NCI-H510A (cell line): ENCODE data around the gene CBFB.
A peak's percentile ranks its signal among the peaks of the same experiment; 100 is the strongest.
"Not testable (repeated sequence)": the region's sequence is repeated elsewhere in the genome, so short reads cannot be mapped to it uniquely, and the experiment has no call there.

Source experiments
- DNase-seq: peaks from one replicate; lab custom pipeline; 2025; lab: John Stamatoyannopoulos, UW

CBFB gene

GRCh38 chr16:67028696-67029253 is at the start of gene CBFB:
Gene CBFB, plus strand, starts transcription at chr16:67029149. Its CDS starts 259 bp downstream, at chr16:67029408.
- DNase-seq, result peak; percentile 36

DNA sequence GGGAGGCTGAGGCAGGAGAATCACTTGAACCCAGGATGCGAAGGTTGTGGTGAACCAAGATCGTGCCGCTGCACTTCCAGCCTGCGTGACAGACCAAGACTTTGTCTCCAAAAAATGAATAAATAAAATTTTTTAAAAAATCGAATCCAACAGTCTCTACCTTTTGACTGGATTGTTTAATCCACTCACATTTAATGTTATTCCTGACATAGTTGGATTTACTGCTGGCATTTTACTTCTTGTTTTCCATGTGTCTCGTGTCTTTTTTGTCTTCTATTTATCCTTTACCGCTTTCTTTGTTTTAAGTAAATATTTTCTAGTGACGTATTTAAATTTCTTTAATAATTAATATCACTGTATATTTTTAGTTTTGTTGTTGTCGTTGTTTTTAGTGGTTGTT is 45.9 kb upstream of the CBFB start:
- DNase-seq, result no peak

DNA sequence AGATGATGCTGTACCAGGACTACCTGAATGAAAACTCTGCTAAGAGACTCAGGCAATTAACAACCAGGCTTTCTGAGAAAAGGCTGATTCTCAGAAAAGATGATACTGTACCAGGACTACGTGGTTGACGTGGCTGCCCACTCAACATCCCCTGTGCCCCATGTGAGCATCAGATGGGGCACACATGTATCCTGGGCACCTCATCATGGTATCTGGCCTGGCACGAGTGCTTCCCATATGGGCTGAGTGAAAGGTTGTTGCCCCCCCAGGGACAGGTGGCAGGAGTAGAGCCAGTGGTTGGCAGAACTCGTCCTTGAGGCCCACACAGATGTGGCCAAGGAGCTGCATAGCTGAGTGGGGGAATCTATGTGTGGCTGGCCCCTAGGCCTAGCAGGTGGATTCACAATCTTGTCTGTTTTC is 44.0 kb upstream of the CBFB start:
- no peak for DNase-seq

DNA sequence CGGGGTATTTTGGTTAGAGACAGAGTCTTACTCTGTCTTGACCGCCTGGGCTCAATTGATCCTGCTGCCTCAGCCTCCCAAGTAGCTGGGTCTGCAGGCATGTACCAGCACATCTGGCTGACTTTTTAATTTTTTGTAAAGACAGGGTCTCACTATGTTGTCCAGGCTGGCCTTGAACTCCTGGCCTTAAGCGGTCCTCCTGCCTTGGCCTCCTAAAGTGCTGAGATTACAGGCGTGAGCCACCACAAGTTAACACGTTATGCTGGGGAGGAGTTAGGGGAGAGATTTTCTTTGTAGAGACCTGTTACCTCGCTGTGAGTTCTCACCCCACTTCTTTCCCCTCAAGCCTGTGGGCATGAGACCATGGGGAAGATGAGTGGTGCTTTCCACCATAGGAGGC is 42.4 kb upstream of the CBFB start:
- DNase-seq, result no peak

DNA sequence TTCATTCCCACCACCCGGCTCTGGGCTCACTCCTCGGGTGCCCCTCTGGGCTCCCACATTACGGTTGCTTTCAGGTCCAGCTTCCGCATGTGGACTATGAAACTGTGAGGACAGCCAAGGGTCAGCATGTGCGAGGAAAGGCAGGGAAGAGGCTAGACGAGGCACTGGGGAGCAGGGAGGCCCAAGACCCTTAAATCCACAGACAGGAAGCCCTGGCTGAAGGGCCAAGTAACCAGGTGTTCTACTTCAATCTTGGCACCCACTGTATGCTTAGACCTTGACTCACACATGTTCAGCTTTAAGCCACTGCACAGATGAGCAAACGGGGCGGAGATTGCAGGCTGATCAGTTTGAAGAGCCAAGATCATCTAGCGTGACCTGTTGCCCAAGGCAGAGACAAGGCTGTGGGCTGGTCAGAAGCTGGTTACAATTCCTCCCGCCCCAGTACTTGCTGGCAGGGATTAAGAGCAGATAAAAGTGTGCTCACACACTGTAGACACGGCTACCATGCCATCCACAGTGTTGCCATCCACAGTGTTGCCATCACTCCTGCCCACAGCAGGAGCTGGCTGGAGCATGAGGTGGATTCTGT is 40.7 kb upstream of the CBFB start, which contains the start of gene CES4A:
CES4A (plus strand) TSS at position 393 of the 592 bp plus-strand sequence; CDS start at position 577, 184 bp downstream.
- DNase-seq, result no peak

DNA sequence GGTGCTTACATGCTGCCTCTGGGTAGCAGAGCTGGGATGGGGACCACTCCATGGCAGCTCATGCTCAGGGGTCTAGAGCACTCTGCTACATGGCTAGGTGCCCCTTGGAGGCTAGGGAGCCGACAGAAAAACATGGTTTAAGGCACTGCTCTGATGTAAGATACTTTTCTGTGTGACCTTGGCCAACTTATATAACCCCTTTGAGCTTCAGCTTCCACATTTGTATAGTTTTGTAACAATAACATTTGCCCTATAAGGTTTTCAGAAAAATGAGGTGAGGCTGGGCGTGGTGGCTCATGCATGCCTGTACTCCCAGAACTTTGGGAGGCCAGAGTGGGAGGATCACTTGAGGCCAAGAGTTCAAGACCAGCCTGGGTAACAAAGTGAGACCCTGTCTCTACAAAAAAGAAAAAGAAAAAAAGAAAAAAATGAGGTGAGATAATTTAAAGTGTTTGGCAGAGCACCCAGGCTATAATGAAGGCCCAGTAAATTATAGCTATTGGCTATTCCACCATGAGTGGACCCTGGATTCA is 37.3 kb upstream of the CBFB start:
- no peak for DNase-seq

- DNase-seq, result not testable (repeated sequence)
Measured at GRCh38 chr16:66993558-66993957, 35.4 kb upstream of the CBFB start.

GRCh38 chr16:66996324-66996982 is 32.5 kb upstream of the CBFB start:
- no peak for DNase-seq

DNA sequence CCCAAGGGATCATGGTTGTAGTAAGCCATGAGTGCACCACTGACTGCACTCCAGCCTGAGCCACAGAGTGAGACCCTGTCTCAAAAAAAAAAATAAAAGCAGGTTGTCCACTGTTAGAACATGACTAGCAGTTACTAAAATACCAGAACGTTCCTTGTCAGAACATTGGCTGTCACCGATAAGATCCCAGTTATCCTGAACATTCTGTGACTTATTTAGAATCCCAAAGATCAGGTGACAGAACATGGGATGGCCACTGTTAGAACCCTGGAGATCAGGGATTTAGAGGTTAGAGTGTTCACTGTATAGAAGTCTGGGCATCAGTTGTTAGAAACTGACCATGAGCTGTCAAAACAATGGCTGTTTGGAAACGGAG is 32.0 kb upstream of the CBFB start:
- no peak for DNase-seq

- DNase-seq, result peak; percentile 58
Measured at GRCh38 chr16:67000384-67001351, 28.3 kb upstream of the CBFB start.

GRCh38 chr16:67001726-67002125 is 27.2 kb upstream of the CBFB start:
- no peak for DNase-seq

DNA sequence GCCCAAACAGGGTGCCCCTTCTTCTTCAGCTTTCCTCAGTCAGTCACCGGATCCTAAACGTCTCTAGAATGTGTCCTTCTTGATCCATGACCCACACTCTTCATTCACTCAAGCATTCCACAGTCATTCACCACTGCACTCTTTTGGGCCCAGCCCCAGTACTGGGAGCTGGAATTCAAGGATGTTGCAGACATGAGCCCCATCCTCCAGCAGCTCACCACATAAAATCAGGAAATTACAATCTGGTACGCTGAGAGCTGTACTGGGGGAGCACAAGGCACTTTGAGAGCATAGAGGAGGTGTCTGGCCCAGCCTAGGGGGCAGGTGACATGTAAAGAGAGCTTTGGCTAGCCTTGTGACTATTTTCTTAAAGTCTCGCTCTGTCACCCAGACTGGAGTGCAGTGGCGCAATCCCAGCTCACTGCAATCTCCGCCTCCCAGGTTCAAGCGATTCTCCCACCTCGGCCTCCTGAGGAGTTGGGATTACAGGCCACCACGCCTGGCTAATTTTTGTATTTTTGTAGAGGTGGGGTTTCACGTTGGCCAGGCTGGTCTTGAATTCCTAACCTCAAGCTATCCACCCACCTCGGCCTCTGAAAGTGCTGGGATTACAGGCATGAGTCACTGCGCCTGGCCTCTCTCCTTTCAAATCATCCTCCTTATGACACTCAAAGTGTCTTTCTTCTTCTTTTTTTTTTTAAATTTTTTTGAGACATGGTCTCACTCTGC is 21.9 kb upstream of the CBFB start:
- no peak for DNase-seq

DNA sequence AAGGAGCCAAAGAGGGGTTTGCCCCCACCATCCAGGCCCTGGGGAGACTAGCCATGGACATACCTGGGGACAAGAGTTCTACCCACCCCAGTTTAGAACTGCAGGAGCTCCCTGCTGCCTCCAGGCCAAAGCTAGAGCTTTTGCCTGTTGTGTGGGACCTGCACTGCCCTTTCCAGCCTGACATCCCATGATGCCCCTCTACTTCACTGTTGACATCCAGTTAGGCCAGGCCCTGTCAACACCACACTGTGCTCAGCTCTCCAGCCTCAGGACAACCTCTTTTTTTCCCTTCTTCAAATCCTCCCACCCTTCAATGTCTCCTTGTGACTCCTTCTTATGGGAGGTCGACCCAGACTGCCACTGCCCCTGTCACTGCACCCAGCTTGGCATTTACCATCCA is 19.8 kb upstream of the CBFB start:
- DNase-seq, result no peak

DNA sequence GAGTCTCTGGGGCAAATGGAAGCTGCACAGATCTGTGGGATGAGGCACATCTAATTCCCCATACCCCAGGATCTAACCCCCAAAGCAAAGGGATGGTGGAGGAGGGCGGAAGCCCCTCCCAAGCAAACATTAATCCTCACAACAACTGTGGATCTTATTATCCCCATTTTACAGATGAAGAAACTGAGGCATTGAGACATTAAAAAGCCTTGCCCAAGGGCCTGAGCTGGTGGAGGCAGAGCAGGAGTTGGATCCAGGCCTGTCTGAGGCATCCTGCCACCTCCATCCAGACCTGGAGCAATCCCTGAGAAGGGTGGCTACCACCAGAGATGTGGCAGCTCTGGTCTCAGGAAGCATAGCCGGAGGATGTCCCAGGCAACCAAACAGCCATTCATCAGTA is 17.7 kb upstream of the CBFB start:
- DNase-seq, result no peak

DNA sequence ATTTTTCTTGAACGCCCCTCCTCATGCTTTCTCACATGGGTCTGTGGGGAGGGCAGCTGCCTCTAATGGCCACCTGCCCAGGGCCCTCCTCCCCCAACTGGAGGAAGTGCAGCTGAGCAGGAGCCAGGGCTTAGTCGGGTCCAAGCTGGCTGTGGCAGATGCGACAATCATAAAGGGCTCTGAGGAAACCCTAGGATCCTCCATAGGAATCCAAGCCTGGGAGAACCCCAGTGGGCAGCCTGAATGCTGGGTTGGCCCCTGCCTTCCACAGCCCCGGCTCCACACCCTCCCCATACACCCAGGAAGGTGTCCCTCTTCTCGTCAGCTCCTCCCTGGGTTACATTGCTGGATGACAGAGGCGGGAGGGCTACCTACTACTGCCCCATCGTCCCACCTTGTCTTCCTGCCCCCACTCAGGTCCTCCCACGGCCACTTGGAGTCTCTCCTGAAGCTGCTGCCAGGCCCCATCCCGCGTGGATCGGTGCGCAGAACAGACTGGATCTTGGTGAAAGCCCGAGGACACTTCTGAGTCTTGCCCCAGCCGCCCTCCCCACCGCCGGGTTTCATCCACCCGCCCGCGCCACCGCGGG is 15.6 kb upstream of the CBFB start:
- DNase-seq, result no peak

DNA sequence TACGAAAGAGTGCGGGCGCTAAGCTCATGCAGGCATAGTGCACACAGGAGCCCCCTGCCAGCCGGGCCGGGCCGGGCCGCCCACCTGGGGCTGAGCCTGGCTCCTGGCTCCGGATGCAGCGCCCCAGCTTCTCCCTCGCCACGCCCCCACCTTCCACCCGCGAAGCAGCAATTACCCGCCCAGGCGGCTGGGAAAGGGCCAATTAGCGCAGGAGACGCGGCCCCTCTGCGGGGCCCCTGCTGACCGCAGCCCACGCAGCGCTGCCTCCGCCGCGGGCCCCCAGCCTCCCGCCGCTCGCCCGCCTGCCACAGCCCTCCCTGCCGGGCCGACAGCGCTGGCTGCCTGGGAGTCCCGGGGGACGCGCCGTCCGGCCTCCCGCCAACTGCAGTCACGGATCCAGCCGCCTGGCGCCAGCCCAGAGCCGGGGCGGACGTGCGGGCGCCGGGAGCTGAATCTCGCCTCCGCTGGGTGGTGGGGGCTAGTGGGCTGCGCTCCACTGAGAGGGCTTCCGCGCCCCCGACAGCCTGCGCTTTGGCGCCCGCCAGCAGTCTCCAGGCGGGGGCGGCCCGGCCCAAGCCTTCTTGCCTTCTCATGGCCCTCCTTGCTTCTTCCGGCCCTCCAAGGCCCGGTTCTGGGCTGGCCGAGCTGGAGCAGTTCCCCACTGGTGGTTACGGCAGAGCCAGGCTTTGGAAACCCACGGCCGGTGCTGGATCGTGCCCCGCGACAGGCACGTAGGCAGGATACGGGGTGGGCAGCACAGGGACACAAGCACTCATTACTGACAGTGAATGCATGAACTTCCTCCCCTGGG is 14.9 kb upstream of the CBFB start:
- DNase-seq, result no peak

DNA sequence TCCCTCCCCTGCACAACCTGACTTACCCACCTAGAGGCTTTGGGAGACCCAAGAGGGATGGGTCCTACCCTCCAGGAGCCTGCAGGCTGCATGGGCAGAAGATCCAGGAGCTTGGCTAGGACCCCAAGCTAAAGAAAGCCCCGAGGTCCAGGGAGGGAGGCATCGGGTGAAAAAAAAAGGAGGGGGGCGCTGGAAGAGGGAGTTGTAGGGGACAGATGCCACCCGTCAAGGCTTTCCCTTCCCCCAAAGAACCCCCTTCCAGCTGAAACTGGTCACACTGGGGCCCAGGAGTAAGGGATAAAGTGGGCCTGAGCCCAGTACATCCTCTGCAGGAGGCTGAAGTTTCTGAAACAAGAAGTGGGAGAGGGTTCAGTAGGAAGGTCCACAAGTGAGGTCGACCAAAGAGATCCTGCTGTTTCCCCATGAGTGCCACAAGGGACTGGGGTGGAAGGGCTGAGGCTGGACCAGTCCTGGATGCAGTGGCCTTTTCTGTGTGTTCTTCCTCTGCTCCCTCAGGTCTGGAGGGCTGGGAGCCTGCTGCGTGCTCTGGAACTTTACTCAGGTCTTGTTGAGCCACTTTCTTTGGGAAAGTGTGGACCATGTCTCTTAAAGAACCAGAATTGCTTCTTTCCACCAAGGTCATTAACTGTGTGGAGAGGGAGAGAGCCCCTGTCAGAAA is 14.2 kb upstream of the CBFB start:
- no peak for DNase-seq

DNA sequence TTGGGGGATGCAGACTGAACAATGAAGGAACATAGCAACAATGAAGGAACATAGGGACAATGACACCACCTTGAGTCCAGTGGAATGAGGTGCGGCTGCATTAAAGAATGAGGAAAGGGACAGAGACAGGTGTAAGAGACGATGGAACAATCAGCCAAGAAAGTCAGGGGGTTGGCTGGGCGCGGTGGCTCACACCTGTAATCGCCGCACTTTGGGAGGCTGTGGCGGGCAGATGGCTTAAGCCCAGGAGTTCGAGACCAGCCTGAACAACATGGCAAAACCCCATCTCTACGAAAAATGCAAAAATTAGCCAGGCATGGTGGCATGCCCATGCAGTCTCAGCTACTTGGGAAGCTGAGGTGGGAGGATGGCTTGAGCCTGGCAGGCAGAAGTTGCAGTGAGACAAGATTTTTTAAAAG is 13.6 kb upstream of the CBFB start:
- DNase-seq, result no peak

GRCh38 chr16:67016143-67016542 is 12.8 kb upstream of the CBFB start:
- no peak for DNase-seq
